Lower leg skin (tissue), 4 donors: Measurements from ENCODE around the gene VSTM2B. TPM values are rescaled to one million over a fixed set of nuclear protein-coding genes. Genes with fewer than 3 reads are reported as not detected.

Experiments used
- DNase-seq, 2 donors: peaks; one replicate each; pipeline ENCODE4 v3.0.0-alpha.2; 2019; ENCODE audit warnings: low spot score in 2 of 2
- H3K4me3 ChIP-seq: fragments of 200-600 bp; sonication (generic); 2 replicates; pipeline ENCODE4 v1.5.1; 2017; ENCODE audit warnings: mild to moderate bottlenecking, low read depth; ENCODE audit not compliant: poor library complexity, severe bottlenecking
- CTCF ChIP-seq, 3 donors: fragments of 450-650 bp; IDR thresholded peaks; one replicate each; pipeline ENCODE4 v1.5.1; 2016; ENCODE audit warnings: antibody characterized with exemption in 3 of 3, mild to moderate bottlenecking in 3 of 3, moderate library complexity in 2 of 3
- POLR2A ChIP-seq, 2 donors: fragments of 450-650 bp; IDR thresholded peaks; one replicate each; pipeline ENCODE4 v1.6.1; 2016 to 2017; ENCODE audit warnings: antibody characterized with exemption in 2 of 2, mild to moderate bottlenecking in 1 of 2, moderate library complexity in 1 of 2
- WGBS, 2 donors: methylation state at CpG; one replicate each; pipeline ENCODE4 v1.1.5; 2018; 5-methylcytosine and 5-hydroxymethylcytosine counted together
- intact Hi-C: fragments of 100-400 bp; cut with DNase I; formaldehyde crosslinking; loops from one replicate; pipeline ENCODE4 v1.15.0; 2023; ENCODE audit warnings: low total_unique reads
- total RNA-seq, 4 donors: library from RNA; depleted of rRNA; stranded (reverse); fragments of >200 nt; gene quantifications; one replicate each; pipeline ENCODE4 v1.1.0, GENCODE V29; 2016

Gene VSTM2B
- total RNA-seq, 4 donors from 2014 or later = not detected

- 30 to 39% methylated on average over 14 of the region's 14 CpGs for WGBS, 2 donors
- no peak for TF ChIP-seq POLR2A (IDR thresholded peaks at IDR 0.05)
- no peak for TF ChIP-seq CTCF (IDR thresholded peaks at IDR 0.05)
- DNase-seq = peak in 1 of 2 donors; percentile 54
- no peak overlapping the region for H3K4me3 ChIP-seq
- intact Hi-C loops = no loop called here
These were observed 50.3 kb downstream of the VSTM2B start for GRCh38 chr19:29576046-29576606.

GRCh38 chr19:29576761-29577648, 51.2 kb downstream of the VSTM2B start:
- intact Hi-C loops = no loop called here
- TF ChIP-seq POLR2A (IDR thresholded peaks at IDR 0.05) = no peak
- no peak for TF ChIP-seq CTCF (IDR thresholded peaks at IDR 0.05)
- no peak overlapping the region for H3K4me3 ChIP-seq
- DNase-seq = peak in 1 of 2 donors; percentile 59
- 45 to 51% methylated on average over 15 of the region's 15 CpGs for WGBS, 2 donors

GRCh38 chr19:29577649-29577963, 51.8 kb downstream of the VSTM2B start:
- intact Hi-C loops = no loop called here
- TF ChIP-seq POLR2A (IDR thresholded peaks at IDR 0.05) (no peak), CTCF (IDR thresholded peaks at IDR 0.05) (no peak)
- H3K4me3 ChIP-seq = no peak overlapping the region
- DNase-seq = peak in 1 of 2 donors; percentile 66
- WGBS, 2 donors = 61 to 68% methylated on average over 3 of the region's 3 CpGs

GRCh38 chr19:29578349-29578748, 52.6 kb downstream of the VSTM2B start:
- H3K4me3 ChIP-seq = no peak overlapping the region
- 66 to 80% methylated on average over 8 of the region's 8 CpGs for WGBS, 2 donors
- no peak for DNase-seq
- intact Hi-C loops = no loop called here
- no peak for TF ChIP-seq CTCF (IDR thresholded peaks at IDR 0.05)
- TF ChIP-seq POLR2A (IDR thresholded peaks at IDR 0.05) = no peak

GRCh38 chr19:29579308-29579910, 53.6 kb downstream of the VSTM2B start:
- intact Hi-C loops = no loop called here
- WGBS, 2 donors = 86% methylated on average over 6 of the region's 6 CpGs
- TF ChIP-seq CTCF (IDR thresholded peaks at IDR 0.05) (no peak), POLR2A (IDR thresholded peaks at IDR 0.05) (no peak)
- DNase-seq = peak in 1 of 2 donors; percentile 18
- no peak overlapping the region for H3K4me3 ChIP-seq
